NCI-H526 (cell line): Measurements from ENCODE around the gene MUC2.

Experiments
- DNase-seq, 2 experiments: peaks; one replicate each; lab custom pipeline; 2025; lab: John Stamatoyannopoulos, UW

Gene MUC2

GRCh38 chr11:1087961-1088926 is 13.6 kb downstream of the MUC2 start:
- DNase-seq, result peak in 1 of 2 experiments; percentile 30

DNA sequence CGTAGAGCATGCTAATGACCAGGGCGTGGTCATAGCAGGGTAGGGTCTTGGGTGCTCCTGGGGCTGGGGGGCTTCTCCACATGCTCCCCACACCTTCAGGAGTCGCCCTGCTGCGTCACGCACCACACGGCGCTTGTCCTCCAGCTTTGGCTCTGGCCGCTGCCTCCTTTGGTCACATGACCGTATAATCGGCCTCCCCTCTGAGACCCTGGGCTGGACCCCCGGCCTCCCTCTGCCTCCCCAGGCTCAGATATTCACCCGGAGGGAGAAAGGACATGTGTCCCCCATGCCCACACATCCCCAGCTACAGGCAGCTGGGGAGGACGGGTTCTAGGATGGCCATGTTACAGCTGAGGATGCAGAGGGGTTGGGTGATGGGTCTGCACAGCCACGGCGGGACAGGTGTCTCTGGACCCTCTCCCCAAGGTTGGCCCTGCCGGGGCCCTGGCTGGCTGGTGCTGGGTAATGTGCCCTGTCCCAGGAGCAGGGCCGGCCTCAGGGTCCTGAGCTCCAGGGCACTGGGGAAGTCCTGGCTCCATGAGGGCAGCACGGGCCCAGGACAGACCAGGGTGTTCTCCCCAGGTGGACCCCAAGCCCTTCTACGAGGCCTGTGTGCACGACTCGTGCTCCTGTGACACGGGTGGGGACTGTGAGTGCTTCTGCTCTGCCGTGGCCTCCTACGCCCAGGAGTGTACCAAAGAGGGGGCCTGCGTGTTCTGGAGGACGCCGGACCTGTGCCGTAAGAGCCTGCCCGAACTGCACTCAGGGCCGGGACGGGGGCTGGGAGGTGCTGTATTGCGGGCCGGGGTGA is 14.5 kb downstream of the MUC2 start:
- no peak for DNase-seq

DNA sequence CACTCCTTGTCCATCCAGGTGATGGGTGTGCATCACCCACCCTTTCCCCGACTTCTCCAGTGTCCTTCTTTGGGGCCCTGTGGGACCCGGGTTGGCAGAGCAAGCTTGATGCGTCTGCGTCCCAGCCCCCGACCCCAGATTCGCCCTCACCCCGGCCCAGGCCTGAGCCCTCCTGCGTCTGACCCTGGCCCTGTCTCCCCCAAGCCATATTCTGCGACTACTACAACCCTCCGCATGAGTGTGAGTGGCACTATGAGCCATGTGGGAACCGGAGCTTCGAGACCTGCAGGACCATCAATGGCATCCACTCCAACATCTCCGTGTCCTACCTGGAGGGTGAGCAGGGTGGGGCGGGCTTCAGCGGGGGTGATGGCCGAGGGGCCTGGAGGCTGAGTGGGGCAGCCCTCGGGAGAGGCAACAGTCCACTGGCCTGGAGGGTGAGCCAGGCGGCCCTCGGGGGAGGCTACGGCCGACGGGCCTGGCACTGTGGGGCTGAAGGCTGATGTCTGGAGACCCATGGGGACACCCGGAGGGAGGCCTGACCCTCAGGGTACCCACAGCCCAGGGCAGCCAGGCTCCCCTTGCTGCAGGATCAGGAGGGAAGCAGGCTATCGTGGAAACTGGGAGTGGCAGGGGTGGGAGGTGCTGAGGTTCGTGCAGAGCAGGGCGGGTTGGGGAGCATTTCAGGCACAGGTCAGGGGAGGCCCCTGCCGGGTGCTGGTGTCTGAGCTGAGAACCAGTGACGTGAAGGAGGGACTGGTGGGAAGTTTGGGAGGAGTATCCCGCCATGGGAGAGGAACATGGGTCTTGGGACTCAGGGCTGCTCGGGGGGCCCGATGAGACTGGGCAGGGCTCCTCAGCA is 15.3 kb downstream of the MUC2 start:
- no peak for DNase-seq

DNA sequence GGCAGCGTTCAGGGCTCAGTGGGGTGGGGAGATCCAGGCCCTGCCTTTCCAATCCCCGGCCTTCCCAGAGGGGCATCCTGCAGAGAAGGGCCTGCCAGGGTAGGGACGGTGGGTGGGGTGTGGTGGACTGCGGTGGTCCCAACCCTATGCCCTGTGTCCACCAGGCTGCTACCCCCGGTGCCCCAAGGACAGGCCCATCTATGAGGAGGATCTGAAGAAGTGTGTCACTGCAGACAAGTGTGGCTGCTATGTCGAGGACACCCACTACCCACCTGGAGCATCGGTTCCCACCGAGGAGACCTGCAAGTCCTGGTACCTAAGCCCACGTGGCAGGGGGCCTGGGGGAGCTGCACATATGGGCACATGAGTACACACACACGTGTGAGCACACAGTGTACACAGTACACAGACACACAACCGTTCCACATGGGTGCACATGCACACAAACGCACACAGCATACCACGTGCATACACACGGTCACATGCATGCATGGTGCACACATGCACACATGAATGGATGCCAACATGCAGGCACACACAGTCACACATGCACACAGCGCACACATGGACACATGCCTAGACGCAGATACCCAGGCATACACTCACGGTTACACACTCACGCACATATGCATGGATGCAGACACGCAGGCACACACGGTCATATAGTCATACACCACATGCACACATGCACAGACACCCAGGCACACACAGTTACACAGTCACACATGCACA is 16.1 kb downstream of the MUC2 start:
- no peak for DNase-seq

DNA sequence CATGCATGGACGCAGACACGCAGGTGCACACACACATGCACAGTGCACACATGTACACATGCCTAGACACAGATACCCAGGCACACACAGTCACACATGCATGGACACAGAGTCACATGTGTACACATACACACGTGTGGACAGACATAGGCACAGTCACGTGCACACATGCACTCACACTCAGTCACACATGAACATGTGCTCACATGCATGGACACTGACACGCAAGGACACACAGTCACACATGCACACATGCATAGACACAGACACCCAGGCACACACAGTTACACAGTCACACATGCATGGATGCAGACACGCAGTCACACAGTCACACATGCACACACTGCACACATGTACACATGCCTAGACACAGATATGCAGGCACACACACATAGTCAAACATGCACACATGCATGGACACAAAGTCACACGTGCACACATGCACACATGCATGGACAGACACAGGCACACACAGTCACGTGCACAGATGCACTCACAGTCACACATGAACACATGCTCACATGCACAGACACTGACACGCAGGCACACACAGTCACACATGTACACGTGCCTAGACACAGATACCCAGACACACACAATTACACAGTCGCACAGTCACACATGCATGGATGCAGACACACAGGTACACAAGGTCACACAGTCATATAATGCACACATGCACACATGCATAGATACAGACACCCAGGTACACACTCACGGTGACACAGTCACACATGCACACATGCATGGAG is 16.8 kb downstream of the MUC2 start:
- DNase-seq, result no peak

- no peak for DNase-seq
These were observed 17.5 kb downstream of the MUC2 start for GRCh38 chr11:1092145-1092670.

DNA sequence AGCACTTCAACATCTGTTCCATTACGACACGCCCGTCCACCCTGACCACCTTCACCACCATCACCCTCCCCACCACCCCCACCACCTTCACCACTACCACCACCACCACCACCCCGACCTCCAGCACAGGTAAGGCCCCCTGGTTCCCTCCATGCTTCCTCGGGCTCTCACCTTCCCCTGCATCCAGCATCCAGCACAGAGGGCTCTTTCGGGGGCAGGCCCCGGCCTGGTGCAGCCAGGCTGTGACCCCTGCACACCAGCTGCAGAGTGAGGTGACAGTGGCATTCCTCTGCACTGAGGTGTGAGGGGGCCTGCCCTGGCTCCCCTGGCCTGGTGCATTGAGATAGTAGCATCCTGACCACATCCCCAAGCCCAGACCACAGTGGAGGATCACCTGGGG is 18.2 kb downstream of the MUC2 start:
- no peak for DNase-seq

- no peak for DNase-seq
These were observed 25.1 kb downstream of the MUC2 start for GRCh38 chr11:1099519-1100355.

DNA sequence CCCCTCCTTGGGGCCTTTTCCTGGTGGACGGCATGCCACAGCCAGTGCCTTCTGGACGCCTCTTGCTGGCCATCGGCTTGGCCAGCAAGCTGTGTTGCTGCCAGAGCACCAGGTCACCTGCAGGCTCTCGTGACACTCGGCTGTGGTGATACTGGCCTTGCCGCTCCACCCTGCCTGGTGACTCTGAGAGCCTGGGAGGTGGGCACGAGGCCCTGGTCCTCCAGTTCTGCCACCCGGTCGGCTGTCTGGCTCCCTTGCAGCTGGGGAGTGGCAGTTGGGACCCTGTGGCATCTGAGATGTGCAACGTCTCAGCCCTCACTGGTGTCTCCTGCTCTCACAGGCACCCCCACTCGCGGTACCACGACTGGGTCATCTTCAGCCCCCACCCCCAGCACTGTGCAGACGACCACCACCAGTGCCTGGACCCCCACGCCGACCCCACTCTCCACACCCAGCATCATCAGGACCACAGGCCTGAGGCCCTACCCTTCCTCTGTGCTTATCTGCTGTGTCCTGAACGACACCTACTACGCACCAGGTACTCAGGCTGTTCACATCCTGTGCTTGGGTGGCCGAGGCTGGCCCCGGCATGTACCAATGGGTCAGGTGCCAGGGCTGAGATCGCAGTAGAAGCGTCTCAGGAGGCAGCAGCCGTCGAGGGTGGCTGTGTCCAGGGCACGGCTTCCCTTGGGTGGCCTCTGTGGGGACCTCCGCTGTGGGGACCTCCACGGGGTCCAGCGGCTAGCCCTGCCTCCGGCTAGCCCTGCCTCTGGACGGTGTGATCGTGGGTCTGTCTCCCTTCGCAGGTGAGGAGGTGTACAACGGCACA is 26.0 kb downstream of the MUC2 start:
- DNase-seq, result no peak

- no peak for DNase-seq
These were observed 26.8 kb downstream of the MUC2 start for GRCh38 chr11:1101318-1102089.

DNA sequence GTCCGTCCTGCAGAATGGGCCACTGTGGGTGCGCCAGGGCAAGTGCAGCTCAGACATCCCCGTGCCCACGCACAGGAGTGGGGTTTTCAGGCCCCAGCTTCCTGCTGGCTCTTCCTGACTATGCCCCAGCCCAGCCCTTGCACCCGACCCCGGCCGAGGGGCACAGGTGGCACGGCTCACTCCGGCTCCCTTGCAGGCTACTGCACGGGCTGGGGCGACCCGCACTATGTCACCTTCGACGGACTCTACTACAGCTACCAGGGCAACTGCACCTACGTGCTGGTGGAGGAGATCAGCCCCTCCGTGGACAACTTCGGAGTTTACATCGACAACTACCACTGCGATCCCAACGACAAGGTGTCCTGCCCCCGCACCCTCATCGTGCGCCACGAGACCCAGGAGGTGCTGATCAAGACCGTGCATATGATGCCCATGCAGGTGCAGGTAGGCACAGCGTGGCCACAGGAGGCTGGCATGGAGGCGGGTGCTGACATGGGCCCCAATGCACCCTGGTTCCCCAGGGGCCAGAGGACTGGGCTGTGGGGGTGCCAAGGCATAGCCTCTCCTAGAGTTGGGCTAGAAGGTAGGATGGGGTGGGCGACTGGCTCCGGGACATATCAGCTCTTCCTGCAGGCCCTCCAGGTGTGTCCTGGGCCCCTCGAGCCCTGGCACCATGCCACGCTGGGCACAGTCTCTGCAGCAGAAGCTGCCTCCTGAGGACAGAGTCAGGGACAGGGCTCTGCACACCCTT is 27.7 kb downstream of the MUC2 start:
- no peak for DNase-seq

- no peak for DNase-seq
These were observed 28.3 kb downstream of the MUC2 start for GRCh38 chr11:1102996-1103395.

DNA sequence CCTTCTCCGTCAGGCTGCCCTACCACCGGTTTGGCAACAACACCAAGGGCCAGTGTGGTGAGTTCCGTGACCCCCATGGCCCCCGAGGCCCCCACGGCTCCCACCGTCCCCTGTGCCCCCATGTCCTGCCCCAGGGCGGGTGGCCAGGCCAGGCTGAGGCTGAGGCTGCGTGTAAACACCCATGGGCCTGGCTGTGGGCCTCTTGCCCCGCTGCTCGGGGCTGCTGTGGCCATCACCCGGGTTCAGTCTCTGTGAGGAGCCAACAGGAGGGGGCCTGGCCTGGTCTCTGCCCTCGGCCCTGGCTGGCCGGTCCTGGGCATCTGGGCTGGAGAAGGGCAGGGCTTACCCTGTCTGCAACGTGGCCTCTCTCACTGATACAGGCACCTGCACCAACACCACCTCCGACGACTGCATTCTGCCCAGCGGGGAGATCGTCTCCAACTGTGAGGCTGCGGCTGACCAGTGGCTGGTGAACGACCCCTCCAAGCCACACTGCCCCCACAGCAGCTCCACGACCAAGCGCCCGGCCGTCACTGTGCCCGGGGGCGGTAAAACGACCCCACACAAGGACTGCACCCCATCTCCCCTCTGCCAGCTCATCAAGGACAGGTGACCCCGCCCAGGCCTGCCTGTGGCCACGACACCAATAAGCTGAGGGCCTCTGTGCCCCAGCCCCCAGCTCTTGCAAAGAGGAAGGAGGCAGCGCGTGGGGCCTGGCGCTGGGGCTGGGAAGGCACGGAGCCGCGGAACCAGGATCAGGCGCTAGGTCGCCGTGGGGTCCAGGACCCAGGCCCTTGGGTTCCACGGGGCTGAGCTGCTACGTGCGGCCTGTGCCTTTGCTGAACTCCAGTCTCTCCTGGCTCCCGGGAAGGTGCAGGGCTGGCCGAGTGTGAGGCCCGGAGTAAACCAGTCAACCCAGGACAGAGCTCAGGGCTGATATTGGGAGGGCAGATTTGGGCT is 29.0 kb downstream of the MUC2 start:
- no peak for DNase-seq

DNA sequence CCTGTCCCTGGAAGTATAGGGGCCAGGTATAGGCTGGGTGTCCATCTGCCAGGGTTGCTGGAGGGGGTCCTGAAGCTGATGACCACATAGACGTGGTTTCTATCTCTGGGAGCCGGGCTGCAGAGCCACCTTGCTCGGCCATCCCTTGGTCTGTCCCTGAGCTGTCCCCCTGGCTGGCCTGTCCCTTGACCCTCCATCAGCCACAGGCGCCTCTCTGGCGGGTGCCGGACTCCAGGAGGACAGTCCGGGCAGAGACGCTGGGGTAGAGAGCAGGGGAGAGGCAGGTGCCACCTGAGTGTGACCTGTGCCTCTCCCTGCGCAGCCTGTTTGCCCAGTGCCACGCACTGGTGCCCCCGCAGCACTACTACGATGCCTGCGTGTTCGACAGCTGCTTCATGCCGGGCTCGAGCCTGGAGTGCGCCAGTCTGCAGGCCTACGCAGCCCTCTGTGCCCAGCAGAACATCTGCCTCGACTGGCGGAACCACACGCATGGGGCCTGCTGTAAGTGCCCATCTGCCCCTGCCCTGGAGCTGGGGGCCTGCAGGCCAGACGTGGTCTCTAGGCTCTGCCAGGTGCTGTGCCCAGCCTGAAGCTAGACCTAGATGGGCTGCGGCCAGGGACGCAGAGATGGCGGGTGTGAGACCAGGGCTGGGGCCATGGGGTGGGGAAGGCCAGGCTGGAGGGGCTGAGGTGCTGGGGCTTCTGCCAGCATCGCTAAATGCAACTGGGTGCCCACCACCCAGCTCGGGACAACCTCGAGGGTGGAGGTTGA is 29.9 kb downstream of the MUC2 start:
- DNase-seq, result no peak

GRCh38 chr11:1105183-1105565 is 30.5 kb downstream of the MUC2 start:
- DNase-seq, result no peak
